WTC11 (cell line): ENCODE measurements around the gene KDSR. TPM values are rescaled to one million over a fixed set of nuclear protein-coding genes. Genes with fewer than 3 reads are reported as not detected.

Source experiments
- ATAC-seq: fragments of 200-7000 bp; cut with Tn5 transposase; 2 replicates; pipeline ENCODE4 v1.10.0; 2021; ENCODE audit warnings: mild to moderate bottlenecking, moderate library complexity
- CTCF ChIA-PET: fragments of 300-600 bp; sonication (Branson Sonifier 250); formaldehyde crosslinking; loops from one replicate; lab custom pipeline; 2021; ENCODE audit warnings: antibody characterized with exemption; lab: Charles Lee
- POLR2A ChIA-PET: fragments of 350-600 bp; sonication (Branson Sonifier 250); formaldehyde crosslinking; loops from one replicate; lab custom pipeline; 2021; ENCODE audit warnings: antibody characterized with exemption; lab: Charles Lee
- DNase-seq: peaks from one replicate; pipeline ENCODE4 v3.0.0; 2021; ENCODE audit warnings: low spot score
- H3K27ac Mint-ChIP-seq: 2 replicates; pipeline ENCODE4 v1.8.0; 2021; ENCODE audit warnings: mixed read lengths
- H3K27me3 Mint-ChIP-seq: 2 replicates; pipeline ENCODE4 v1.8.0; 2021; ENCODE audit warnings: low read depth, mild to moderate bottlenecking, moderate library complexity, mixed read lengths
- H3K36me3 Mint-ChIP-seq: 2 replicates; pipeline ENCODE4 v1.8.0; 2021; ENCODE audit warnings: mixed read lengths
- H3K4me1 Mint-ChIP-seq: 2 replicates; pipeline ENCODE4 v1.8.0; 2022; ENCODE audit warnings: mixed read lengths
- H3K4me3 Mint-ChIP-seq: 2 replicates; pipeline ENCODE4 v1.8.0; 2021; ENCODE audit warnings: mild to moderate bottlenecking, moderate library complexity, mixed read lengths
- H3K9me3 Mint-ChIP-seq: 2 replicates; pipeline ENCODE4 v1.8.0; 2021; ENCODE audit warnings: mixed read lengths
- AR ChIP-seq: fragments of 250-450 bp; sonication (Bioruptor Pico); IDR thresholded peaks from 2 replicates; pipeline ENCODE4 v1.9.0; 2021; ENCODE audit warnings: mild to moderate bottlenecking
- ATF2 ChIP-seq: sonication (generic); formaldehyde crosslinking; IDR thresholded peaks from 2 replicates; pipeline ENCODE4 v1.8.1; 2022; ENCODE audit warnings: low read depth, missing genetic modification reagents, borderline replicate concordance
- ATF6 ChIP-seq: sonication (generic); formaldehyde crosslinking; IDR thresholded peaks from 2 replicates; pipeline ENCODE4 v1.8.1; 2023; ENCODE audit warnings: mild to moderate bottlenecking, missing genetic modification reagents
- ELF4 ChIP-seq: sonication (generic); formaldehyde crosslinking; IDR thresholded peaks from 2 replicates; pipeline ENCODE4 v1.8.1; 2022; ENCODE audit warnings: low read depth, mild to moderate bottlenecking, moderate library complexity, missing genetic modification reagents
- EMX1 ChIP-seq: fragments of 250-450 bp; sonication (Bioruptor Pico); IDR thresholded peaks from 2 replicates; pipeline ENCODE4 v1.8.0; 2021; ENCODE audit warnings: mild to moderate bottlenecking
- ETV6 ChIP-seq: sonication (generic); formaldehyde crosslinking; IDR thresholded peaks from 2 replicates; pipeline ENCODE4 v1.8.1; 2022; ENCODE audit warnings: mild to moderate bottlenecking, missing genetic modification reagents
- IRF1 ChIP-seq: sonication (generic); formaldehyde crosslinking; IDR thresholded peaks from 2 replicates; pipeline ENCODE4 v1.8.0; 2023; ENCODE audit warnings: missing genetic modification reagents
- MYBL2 ChIP-seq: sonication (generic); formaldehyde crosslinking; IDR thresholded peaks from 2 replicates; pipeline ENCODE4 v1.8.1; 2023; ENCODE audit warnings: mild to moderate bottlenecking, moderate library complexity, missing genetic modification reagents
- NR2C2 ChIP-seq: sonication (generic); formaldehyde crosslinking; IDR thresholded peaks from 2 replicates; pipeline ENCODE4 v1.8.0; 2022; ENCODE audit warnings: mild to moderate bottlenecking, missing genetic modification reagents
- NR3C1 ChIP-seq: sonication (generic); formaldehyde crosslinking; conservative IDR thresholded peaks from 2 replicates; pipeline ENCODE4 v1.8.1; 2023; ENCODE audit warnings: low read depth, mild to moderate bottlenecking, missing genetic modification reagents
- STAT6 ChIP-seq: sonication (generic); formaldehyde crosslinking; conservative IDR thresholded peaks from 2 replicates; pipeline ENCODE4 v1.8.1; 2023; ENCODE audit warnings: mild to moderate bottlenecking, low read depth, missing genetic modification reagents, moderate library complexity
- TCF7 ChIP-seq: sonication (generic); formaldehyde crosslinking; IDR thresholded peaks from 2 replicates; pipeline ENCODE4 v1.8.0; 2022; ENCODE audit warnings: mild to moderate bottlenecking, low read depth, missing genetic modification reagents, moderate library complexity
- TEAD1 ChIP-seq: sonication (generic); formaldehyde crosslinking; IDR thresholded peaks from 2 replicates; pipeline ENCODE4 v1.8.0; 2022; ENCODE audit warnings: mild to moderate bottlenecking, missing genetic modification reagents
- USF2 ChIP-seq: sonication (generic); formaldehyde crosslinking; IDR thresholded peaks from 2 replicates; pipeline ENCODE4 v1.8.1; 2023; ENCODE audit warnings: mild to moderate bottlenecking, missing genetic modification reagents, moderate library complexity
- ZNF232 ChIP-seq: sonication (generic); formaldehyde crosslinking; IDR thresholded peaks from 2 replicates; pipeline ENCODE4 v1.8.0; 2022; ENCODE audit warnings: mild to moderate bottlenecking, missing genetic modification reagents
- ZNF263 ChIP-seq: sonication (generic); formaldehyde crosslinking; IDR thresholded peaks from 2 replicates; pipeline ENCODE4 v1.8.1; 2022; ENCODE audit warnings: low read depth, mild to moderate bottlenecking, moderate library complexity, missing genetic modification reagents
- ZNF281 ChIP-seq: sonication (generic); formaldehyde crosslinking; IDR thresholded peaks from 2 replicates; pipeline ENCODE4 v1.8.0; 2023; ENCODE audit warnings: mild to moderate bottlenecking, missing genetic modification reagents
- ZNF416 ChIP-seq: fragments of 250-450 bp; sonication (Bioruptor Pico); IDR thresholded peaks from 2 replicates; pipeline ENCODE4 v1.9.0; 2021; ENCODE audit warnings: mild to moderate bottlenecking, inconsistent platforms
- ZNF512 ChIP-seq: sonication (generic); formaldehyde crosslinking; IDR thresholded peaks from 2 replicates; pipeline ENCODE4 v1.8.1; 2022; ENCODE audit warnings: missing genetic modification reagents, borderline replicate concordance
- total RNA-seq: library from RNA; stranded (reverse); gene quantifications from 3 replicates; pipeline ENCODE4 v1.2.3, GENCODE V29; 2021

The KDSR gene
- total RNA-seq, 1 experiment from 2014 or later, result 51.8 TPM

- Mint-ChIP-seq H3K27me3 (no peaks in the 10 kb centered on the region), H3K4me3 (no peak overlapping the region), H3K4me1 (peaks cover 26% of the 10 kb centered on the region), H3K36me3 (no peaks in the 10 kb centered on the region), H3K9me3 (no peaks in the 10 kb centered on the region)
- CTCF ChIA-PET, result interaction anchor here (0.6 to 1.6 kb wide), 3 partner anchors 19 to 282 kb away, joined by 3 to 5 read pairs (median 4); no protein-coding TSS in a partner anchor
- DNase-seq (no peak), ATAC-seq (no peak)
- TF ChIP-seq ATF2 (CRISPR knock-in tag) (no peak), ATF6 (no peak), IRF1 (CRISPR knock-in tag) (no peak), NR3C1 (CRISPR knock-in tag) (no peak), STAT6 (CRISPR knock-in tag) (no peak), ZNF416 (CRISPR knock-in tag) (no peak), ZNF512 (CRISPR knock-in tag) (no peak), TCF7 (no peak), ZNF281 (CRISPR knock-in tag) (no peak), MYBL2 (CRISPR knock-in tag) (no peak), ZNF263 (CRISPR knock-in tag) (no peak), ELF4 (CRISPR knock-in tag) (no peak), NR2C2 (no peak), TEAD1 (CRISPR knock-in tag) (no peak), AR (no peak), ETV6 (CRISPR knock-in tag) (no peak), USF2 (CRISPR knock-in tag) (no peak), EMX1 (no peak), ZNF232 (CRISPR knock-in tag) (no peak)
- TF ChIP-seq, all 79 proteins: peak for 0
- no peak overlapping the region for H3K27ac Mint-ChIP-seq
- POLR2A ChIA-PET, result interaction anchor here (0.6 kb wide), 2 partner anchors 79 to 273 kb away, joined by 3 read pairs; no protein-coding TSS in a partner anchor
Measured at GRCh38 chr18:63298400-63299365, 68.3 kb downstream of the KDSR start.
